HG03439 (cell line): ENCODE data around the gene C12orf43.

Experiments
- ATAC-seq: cut with Tn5 transposase; IDR thresholded peaks from one replicate; pipeline ENCODE4 v1.9.1; 2021; ENCODE audit warnings: mild to moderate bottlenecking, moderate library complexity; ENCODE audit not compliant: unreplicated experiment

Gene C12orf43

DNA sequence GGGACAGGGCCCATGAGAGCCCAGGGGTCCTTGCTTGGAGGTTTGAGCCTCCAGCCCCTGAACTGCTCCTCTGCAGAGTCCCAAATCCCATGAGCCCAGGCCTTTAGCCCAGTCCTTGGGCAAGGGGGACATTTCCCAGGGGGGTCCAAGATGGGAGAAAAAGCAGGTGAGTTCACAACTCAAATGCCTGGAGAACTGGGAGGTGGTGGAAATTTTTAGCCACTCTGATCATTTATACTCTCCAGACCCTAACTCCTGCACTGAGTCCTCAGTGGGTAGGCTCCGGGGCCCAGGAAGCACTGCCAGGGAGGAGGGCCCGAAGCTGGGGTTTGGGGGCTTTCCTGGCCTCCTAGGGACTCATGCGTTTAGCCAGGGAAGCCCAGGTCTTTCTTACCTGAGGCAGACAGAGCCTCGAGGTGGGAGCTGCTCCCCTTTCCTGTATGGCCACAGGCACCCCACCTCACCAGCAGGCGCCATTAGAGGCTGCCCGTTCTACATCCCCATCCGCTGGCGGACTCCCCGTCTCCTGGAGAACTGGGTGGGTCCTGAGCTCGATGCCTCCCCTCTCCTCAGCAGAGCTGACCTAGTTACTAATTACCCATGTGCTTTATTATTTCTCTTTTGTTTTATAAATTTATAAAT is 36.9 kb downstream of the C12orf43 start:
- ATAC-seq, result no peak

DNA sequence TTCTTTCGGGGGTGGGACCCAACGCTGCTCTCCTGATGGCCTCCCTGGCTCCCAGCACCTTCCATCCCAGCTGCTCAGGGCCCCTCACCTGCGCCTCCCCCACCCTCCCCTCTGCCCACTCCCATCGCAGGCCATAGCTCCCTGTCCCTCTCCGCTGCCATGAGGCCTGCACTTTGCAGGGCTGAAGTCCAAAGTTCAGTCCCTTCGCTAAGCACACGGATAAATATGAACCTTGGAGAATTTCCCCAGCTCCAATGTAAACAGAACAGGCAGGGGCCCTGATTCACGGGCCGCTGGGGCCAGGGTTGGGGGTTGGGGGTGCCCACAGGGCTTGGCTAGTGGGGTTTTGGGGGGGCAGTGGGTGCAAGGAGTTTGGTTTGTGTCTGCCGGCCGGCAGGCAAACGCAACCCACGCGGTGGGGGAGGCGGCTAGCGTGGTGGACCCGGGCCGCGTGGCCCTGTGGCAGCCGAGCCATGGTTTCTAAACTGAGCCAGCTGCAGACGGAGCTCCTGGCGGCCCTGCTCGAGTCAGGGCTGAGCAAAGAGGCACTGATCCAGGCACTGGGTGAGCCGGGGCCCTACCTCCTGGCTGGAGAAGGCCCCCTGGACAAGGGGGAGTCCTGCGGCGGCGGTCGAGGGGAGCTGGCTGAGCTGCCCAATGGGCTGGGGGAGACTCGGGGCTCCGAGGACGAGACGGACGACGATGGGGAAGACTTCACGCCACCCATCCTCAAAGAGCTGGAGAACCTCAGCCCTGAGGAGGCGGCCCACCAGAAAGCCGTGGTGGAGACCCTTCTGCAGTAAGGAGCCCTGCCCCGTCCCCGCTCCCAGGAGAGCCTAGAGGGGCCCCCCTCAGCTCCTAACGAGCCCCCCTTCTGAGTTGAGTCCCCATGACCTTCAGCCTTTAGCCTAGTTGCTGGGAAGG is 37.7 kb downstream of the C12orf43 start, which contains the start of gene HNF1A:
TSS of gene HNF1A (plus strand) at position 248 of the 924 bp plus-strand sequence. CDS start at position 474, 226 bp downstream.
- no peak for ATAC-seq

DNA sequence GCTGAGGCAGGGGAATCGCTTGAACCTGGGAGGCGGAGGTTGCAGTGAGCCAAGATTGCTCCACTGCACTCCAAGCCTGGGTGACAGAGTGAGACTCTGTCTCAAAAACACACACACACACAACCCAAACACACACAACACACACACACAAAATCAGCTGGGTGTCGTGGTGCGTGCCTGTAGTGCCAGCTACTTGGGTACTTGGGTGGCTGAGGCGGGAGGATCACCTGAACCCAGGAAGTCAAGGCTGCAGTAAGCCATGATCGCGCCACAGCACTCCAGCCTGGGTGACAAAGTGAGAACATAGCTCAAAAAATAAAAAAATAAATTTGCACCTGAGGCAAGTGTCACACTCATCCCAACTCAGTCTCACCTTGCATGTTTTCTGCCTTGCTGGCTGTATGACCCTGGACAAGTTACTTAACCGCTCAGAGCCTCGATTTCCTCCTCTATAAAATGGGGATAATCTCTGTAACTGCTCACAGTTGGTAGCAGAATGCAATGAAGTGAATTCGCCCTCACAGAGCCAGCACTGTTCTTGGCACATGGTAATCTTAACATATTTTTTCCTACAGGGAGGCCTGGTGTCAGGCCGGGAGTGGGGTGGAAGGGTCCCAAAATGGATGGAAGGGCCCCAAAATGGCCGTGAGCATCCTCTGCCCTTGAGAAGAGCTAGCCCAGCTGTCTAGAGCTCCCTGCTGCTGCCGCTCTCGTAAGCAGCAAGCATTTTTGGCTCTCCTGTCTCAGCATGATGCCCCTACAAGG is 38.6 kb downstream of the C12orf43 start:
- ATAC-seq, result no peak

DNA sequence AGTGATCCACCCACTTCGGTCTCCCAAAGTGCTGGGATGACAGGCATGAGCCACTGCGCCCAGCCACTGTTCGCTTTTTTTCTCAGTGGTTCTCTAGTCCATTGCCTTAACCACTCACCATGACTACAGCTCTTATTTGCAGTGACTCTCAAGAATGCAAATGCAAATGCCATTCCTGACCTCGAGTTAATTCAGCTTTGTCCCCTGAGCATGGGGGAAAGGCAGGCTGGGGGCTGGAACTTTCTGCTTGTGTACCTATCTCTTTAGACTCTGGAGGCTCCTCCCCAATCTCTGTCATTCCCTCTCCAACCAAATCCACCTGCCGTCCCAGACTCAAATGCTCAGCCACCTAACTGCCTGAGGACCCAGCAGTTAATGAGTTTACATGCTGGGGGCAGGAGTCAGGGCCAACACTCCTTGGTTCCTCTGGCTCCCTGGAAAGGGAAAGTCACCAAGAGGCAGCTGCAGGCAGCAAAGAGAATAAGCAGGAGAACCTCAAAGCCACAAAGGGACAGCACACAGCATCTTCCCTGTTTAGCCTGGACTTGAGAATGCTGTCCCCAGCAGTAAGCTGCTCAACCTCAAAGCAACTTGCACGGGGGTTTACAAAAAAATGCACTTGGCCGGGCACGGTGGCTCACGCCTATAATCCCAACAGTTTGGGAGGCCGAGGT is 43.3 kb downstream of the C12orf43 start:
- no peak for ATAC-seq

DNA sequence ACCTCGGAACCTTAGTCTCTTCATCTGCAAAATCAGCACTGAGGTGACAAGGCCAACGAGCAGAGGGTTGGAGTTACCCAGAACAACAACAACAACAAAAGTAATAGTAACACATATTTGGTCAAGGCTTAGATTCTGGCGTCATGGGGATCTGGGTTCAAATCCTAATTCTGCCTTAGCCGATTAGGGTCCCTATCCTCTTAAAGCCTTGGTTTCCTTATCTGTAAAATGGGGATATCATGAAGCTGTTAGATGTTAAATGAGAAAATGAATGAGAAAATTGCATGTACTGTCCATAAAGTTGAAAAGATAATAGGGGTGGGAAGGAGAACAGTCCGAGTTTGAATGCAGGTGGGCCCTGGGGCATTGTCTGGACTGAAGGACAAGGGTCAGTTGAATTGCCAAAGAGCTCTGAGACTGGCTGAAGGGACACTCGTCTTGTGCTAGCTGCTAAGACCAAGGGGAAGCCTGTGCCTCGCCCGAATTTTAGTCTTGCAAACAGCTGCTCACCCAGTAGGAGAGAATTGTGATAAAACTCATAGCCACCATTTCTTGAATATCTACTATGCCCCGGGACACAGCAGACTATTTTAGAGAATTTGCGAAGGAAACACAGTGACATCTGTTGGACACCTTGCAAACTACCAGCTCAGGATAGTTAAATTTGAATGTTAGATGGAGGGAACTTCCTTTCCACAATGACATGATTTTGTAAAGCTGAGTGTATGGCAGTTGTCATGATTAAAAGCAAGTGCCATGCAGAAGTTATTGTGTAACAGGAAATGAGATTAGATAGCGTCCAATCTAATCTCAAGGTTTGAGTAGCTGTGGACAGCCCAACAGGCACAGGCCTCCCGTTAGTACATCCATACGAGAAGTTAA is 44.7 kb downstream of the C12orf43 start:
- ATAC-seq, result no peak

DNA sequence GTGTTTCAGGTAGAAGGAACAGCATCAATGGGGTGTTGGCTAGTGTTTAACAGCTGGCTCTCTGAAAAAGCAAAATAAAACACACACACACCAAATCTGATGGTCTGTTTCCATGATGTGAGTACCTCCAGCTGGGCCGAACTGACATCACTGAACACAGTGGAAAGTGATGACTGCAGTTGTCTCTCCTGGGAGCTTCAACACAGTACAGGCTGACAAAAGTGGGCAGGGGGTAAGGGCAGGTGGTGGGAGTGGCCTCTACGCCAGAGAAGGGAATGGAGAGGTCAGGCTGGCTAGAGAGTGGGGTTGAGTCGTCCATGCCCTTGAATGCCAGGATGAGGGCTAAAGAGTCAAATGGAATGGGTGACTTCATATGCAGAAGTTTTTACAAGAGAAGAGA is 46.0 kb downstream of the C12orf43 start:
- ATAC-seq, result no peak

DNA sequence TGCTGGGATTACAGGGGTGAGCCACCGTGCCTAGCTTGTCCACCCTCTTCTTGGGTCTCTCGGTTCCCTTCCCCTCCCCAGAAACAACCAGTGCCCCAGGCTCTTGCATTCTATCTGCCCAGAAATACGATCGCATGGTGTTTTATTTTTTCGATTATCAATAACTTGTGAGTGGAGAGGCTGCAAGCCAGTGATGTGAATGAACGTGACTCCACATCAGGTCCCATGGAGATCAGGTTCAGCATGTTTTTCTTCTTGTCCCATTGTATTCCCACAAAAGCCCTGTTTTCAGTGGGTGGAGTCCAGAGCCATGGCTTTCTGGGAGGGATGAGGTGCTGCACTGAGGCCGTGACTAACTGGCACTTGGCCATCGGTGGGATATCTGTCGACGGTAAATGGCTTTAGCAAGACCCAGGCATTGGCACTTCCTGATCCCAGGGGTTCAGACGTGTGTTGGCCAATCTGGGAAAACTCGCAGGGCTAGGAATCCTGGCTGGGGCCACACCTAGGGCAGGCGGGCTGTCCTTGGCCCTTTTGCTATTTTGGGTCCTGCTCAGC is 50.7 kb downstream of the C12orf43 start:
- no peak for ATAC-seq

DNA sequence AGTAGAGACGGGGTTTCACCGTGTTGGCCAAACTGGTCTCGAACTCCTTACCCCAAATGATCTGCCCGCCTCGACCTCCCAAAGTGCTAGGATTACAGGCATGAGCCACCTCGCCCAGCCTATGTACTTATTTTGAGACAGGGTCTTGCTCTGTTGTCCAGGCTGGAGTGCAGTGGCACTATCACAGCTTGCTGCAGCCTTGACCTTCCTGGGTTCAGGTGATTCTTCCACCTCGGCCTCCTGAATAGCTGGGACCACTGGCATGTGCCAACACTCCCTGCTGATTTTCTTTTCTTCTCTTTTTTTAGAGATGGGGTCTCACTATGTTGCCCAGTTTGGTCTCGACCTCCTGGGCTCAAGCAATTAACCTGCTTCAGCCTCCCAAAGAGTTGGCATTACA is 52.0 kb downstream of the C12orf43 start:
- ATAC-seq, result no peak

DNA sequence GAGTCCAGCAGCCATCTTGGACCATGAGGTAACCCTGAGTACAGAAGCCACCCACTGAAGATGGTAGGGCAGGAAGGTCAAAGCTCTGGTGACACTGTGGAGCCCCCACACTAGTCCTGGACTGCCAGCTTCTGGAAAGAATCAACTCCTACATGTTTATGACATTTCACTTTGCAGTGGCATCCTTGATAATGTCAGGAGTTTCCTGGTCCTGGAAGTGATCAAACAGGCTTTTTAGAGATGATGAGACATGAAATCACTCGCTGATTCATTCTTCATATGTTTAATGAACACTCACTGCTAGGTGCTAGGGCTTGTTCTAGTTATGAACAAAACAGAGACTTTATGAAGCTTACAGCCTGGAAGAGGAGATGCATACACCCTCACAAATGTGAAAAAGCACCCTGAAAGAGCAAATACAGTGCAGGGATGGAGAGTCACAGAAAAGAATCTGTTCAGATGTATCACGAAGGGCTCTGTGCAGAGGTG is 53.7 kb downstream of the C12orf43 start:
- no peak for ATAC-seq

DNA sequence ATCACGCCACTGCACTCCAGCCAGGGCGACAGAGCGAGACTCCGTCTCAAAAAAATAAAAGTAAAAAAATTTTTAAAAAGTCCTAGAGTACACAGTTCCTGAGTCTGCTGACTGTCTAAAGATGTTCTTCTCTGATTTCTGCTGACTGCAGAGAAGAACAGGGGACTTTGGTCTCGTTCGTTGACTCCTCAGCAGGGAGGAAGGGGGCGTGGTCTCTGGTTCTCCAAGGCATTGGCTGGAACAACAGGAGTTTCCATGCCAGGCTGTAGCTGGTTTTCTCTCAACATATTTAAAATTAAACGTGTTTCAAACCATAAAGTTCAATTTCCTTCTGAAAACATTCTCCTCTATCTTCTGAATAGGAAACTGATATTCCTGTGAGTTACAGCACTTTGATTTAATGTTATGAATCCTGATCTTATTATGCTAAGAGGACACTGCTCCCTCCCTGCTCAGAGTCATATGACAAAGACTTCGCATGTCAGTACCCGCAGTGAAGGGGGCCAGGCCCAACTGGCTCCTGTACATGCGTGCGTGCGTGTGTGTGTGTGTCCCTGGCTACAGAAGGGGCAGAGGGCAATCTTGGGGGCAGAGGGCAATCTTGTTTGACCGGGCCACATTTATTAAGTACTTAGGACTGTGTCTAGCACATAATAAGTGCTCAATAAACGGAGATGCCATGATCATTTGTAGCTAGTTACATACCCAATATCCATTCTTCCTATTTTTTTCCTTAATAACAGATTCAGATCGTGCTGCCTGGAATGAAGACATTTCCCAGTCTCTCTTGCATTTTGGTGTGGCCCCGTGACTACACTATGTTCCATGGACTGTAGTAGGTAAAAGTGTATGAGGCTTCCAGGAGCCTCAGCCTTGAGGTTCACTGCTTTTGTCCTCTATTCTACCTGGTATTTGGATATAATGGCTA is 54.4 kb downstream of the C12orf43 start:
- ATAC-seq, result no peak

DNA sequence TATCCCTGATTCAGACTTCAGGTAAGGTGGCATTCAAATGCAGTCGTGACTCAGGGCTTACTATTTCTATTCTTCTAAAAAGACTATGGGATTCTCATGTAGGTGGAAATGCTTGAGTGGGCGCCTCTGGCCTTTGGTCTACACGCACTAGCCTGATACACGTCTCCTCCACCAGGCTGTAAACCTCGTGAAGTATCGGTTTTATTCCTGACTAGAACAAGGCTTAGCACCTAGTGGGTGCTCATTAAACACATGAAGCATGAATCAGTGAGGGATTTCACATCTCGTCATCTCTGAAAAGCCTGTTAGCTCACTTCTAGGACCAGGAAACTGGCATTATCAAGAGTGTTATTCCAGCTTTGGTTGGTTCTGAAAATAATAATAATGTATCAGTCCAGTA is 55.6 kb downstream of the C12orf43 start:
- no peak for ATAC-seq

DNA sequence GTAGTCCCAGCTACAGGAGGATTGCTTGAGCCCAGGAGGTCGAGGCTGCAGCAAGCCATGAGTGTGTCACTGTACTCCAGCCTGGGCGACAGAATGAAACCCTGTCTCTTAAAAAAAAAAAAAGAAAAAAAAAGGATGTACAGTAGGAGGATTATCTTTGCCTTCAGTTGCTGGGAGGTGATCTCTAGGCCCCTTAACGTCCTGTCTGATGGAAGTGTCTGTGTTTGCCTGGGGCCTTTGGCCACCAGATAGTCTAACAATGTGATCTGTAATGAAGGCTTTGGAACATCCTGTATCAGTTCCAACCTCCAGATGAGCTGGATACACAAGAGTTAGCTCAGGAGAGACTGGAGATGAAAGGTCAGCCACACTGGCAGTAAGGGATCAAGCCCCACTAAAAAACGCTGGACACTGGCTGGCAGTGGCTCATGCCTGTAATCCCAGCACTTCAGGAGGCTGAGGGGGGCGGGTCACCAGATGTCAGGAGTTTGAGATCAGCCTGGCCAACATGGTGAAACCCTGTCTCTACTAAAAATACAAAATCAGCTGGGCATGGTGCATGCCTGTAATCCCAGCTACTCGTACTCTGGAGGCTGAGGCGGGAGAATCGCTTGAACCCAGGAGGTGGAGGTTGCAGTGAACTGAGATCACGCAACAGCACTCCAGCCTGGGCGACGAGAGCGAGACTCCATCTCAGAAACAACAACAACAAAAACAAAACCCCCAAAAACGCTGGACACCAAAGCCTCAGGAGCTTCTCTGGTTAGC is 57.0 kb downstream of the C12orf43 start:
- ATAC-seq, result no peak

DNA sequence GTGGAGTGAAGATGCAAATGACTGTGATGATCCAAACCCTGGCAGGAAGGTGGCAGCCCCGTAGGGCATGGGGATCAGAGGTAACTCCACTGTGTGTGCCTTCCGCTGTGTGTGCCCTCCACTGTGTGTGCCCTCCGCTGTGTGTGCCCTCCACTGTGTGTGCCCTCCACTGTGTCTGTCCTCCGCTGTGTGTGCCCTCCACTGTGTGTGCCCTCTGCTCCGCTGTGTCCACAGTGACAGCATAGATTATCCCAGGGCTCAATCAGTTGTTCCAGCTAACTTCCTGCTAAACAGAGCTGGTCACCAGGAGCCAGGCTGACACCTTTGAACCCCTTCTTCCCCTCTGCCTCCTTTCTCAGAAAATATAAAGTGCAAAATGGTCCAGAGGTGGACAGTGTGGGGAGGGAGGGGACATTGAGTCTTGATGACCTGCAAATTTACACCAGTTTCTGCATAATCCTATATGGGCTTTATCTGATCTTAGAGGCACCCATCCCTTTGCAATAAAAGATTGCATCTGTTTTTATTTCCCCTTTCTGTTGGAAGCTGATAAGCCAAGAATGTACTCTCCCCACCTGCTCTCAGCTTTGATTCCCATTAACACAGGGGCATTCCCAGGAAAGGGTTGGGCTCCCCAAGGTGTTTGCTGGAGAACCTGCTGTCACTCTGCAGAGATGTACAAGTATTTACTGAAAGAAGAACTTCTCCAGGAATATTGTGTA is 59.5 kb downstream of the C12orf43 start:
- ATAC-seq, result no peak

DNA sequence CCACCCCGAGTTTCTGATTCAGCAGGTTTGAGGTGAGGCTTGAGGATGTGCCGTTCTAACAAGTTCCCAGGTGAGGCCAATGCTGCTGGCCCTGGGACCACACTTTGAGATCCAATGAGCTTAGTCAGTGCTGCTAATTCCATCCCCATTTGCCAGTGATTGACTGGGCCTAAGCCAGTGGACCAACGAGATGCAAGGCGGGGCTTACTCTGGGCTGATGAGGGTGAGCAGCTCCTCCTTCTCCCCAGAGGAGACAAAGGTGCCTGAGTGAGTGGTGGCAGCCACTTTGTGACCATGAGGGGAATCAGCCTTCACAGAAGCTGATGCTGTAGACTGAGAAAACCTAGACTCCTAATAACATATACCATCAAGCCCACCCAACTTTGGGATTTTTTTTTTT is 61.1 kb downstream of the C12orf43 start:
- ATAC-seq, result no peak

DNA sequence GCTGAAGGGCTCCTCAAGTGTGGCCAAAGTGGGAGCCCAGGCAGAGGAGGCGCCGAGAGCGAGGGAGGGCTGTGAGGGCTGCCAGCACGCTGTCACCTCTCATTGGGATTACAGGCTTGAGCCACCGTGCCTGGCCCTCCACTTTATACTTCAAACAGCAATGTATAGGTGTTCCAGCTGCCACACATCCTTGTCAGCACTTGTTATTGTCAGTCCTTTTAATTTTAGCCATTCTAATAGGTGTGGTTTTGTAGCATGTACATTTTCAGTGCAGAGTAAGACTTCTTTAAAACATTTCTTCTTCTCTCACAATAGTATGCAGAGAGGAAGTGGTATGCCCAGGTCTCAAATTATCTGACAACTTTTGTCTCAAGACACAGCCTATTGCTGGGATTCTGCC is 65.5 kb downstream of the C12orf43 start:
- no peak for ATAC-seq
